Measurements from ENCODE around the gene MAP3K5. TPM values are rescaled to one million over a fixed set of nuclear protein-coding genes. Genes with fewer than 3 reads are reported as not detected.
"Not testable (repeated sequence)": the region's sequence is repeated elsewhere in the genome, so short reads cannot be mapped to it uniquely, and the experiment has no call there.

MAP3K5 gene
- total and polyA plus RNA-seq, 3 donors from 2014 or later, result 21.3 to 55.3 (median 46.1) TPM

DNA sequence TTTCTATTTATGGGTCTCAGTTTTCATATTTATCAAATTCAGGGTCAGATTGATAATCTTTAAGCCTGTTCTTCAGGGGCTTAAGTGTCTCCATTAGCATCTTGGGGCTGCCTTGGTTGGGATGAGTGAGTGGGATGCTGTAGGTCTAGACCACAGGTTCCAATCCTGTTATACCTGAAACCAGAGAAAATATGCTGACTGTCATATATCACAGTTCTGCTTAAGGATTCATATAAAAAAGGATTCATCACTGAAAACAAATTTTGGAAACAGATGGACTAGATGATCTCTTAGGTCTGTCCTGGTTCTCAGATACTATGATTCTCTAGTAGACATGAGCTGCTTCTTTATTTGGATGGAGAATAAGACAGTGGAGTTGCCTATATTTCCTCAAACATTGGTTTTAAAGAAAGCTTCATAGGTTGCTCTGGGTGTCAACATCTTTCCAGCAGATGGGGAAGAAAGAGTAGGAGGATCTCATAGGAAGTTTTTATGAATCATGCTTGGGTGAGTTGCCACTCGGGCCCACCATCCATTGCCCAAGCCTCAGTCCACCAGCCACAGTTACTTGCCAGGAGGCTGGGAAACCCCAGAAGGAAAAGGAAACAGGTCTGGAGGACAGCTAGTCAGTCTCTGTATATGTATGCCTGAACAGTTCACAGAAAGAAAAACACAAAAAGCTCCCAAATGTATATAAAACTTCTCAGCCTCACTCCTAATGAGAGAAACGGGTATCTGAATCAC is 199.2 kb downstream of the MAP3K5 start:
- Histone ChIP-seq H3K4me1 (no peaks in the 10 kb centered on the region), H3K27ac (no peak overlapping the region), H3K36me3 (ENCODE audit: low read depth, missing control alignments) (no peaks in the 10 kb centered on the region), H3K27me3 (no peaks in the 10 kb centered on the region), H3K9me3 (no peaks in the 10 kb centered on the region), H3K4me3 (no peak overlapping the region)
- DNase-seq, result no peak
- WGBS, 2 donors, result 67 to 84% methylated on average over 2 of the region's 2 CpGs
- intact Hi-C loops (cut with DNase I; ENCODE audit: low total_unique reads), result no loop called here
- TF ChIP-seq, protein P1, sequence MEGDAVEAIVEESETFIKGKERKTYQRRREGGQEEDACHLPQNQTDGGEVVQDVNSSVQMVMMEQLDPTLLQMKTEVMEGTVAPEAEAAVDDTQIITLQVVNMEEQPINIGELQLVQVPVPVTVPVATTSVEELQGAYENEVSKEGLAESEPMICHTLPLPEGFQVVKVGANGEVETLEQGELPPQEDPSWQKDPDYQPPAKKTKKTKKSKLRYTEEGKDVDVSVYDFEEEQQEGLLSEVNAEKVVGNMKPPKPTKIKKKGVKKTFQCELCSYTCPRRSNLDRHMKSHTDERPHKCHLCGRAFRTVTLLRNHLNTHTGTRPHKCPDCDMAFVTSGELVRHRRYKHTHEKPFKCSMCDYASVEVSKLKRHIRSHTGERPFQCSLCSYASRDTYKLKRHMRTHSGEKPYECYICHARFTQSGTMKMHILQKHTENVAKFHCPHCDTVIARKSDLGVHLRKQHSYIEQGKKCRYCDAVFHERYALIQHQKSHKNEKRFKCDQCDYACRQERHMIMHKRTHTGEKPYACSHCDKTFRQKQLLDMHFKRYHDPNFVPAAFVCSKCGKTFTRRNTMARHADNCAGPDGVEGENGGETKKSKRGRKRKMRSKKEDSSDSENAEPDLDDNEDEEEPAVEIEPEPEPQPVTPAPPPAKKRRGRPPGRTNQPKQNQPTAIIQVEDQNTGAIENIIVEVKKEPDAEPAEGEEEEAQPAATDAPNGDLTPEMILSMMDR (IDR thresholded peaks at IDR 0.05), result no peak

DNA sequence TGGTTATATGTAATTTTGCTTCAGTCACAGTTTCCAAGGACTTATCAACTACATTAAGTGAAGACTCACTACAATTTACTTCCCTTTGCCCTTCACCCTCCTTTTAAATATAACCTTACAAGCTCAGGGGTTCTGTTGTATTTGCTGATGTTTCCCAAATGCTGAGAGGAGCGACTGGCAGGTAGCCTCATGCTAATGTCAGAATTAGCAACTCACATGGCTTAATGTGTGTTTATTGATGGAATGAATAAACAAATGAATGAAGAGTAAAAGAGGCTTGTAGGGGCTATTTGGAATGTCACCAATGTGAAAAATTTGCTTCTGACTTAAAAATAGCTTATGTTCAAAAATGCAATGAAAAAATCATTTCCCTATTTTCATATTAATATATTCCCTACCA is 200.7 kb downstream of the MAP3K5 start:
- H3K4me1 ChIP-seq, result peaks cover 4% of the 10 kb centered on the region
- H3K9me3 ChIP-seq, result no peaks in the 10 kb centered on the region
- no peaks in the 10 kb centered on the region for H3K27me3 ChIP-seq
- no peak overlapping the region for H3K27ac ChIP-seq
- no peak overlapping the region for H3K4me3 ChIP-seq
- 87 to 88% methylated on average over 1 of the region's 1 CpG for WGBS, 2 donors
- DNase-seq, result no peak
- intact Hi-C loops (cut with DNase I; ENCODE audit: low total_unique reads), result no loop called here
- H3K36me3 ChIP-seq (ENCODE audit: low read depth, missing control alignments), result no peaks in the 10 kb centered on the region
- TF ChIP-seq POLR2A (IDR thresholded peaks at IDR 0.05), result no peak
- TF ChIP-seq, protein P1 (IDR thresholded peaks at IDR 0.05), result no peak

DNA sequence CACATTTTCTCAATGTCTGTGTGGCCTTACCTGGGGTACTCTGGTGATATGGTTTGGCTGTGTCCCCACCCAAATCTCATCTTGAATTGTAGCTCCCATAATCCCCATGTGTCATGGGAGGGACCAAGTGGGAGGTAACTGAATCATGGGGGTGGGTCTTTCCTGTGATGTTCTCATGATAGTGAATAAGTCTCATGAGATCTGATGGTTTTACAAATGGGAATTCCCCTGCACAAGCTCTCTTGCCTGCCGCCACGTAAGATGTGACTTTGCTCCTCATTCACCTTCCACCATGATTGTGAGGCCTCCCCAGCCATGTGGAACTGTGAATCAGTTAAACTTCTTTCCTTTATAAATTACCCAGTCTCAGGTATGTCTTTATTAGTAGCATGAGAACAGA is 201.4 kb downstream of the MAP3K5 start:
- H3K27ac ChIP-seq; H3K4me1 ChIP-seq; H3K9me3 ChIP-seq; H3K36me3 ChIP-seq (ENCODE audit: low read depth, missing control alignments); H3K27me3 ChIP-seq; intact Hi-C loops (cut with DNase I; ENCODE audit: low total_unique reads); DNase-seq; H3K4me3 ChIP-seq: not testable (repeated sequence)
- WGBS, 2 donors, result 97 to 100% methylated on average over 2 of the region's 2 CpGs

DNA sequence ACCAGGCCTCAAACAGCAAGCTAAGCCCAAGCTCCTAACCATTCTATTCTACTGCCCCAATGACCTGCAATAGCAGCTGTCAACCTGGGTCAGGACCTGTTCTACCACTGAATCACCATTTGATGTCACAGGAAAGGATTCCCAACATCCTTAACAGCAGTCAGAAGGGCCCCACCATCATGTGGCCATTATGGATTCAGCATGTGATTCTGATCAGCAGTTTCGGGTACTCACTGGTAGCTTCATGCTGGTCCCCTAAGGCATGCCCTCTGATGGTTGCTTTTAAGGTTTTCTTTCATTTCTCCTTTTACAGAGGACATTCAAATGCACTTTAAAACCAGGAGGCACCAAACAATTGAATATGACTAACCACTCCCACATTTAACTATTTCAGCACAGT is 204.8 kb downstream of the MAP3K5 start:
- TF ChIP-seq, protein P1 (IDR thresholded peaks at IDR 0.05), result no peak
- no peak for TF ChIP-seq POLR2A (IDR thresholded peaks at IDR 0.05)
- intact Hi-C loops (cut with DNase I; ENCODE audit: low total_unique reads), result no loop called here
- H3K4me1 ChIP-seq, result peaks cover 10% of the 10 kb centered on the region
- 86 to 95% methylated on average over 1 of the region's 1 CpG for WGBS, 2 donors
- no peak overlapping the region for H3K27ac ChIP-seq
- H3K27me3 ChIP-seq, result no peaks in the 10 kb centered on the region
- no peaks in the 10 kb centered on the region for H3K36me3 ChIP-seq (ENCODE audit: low read depth, missing control alignments)
- DNase-seq, result no peak
- no peak overlapping the region for H3K4me3 ChIP-seq
- no peaks in the 10 kb centered on the region for H3K9me3 ChIP-seq

DNA sequence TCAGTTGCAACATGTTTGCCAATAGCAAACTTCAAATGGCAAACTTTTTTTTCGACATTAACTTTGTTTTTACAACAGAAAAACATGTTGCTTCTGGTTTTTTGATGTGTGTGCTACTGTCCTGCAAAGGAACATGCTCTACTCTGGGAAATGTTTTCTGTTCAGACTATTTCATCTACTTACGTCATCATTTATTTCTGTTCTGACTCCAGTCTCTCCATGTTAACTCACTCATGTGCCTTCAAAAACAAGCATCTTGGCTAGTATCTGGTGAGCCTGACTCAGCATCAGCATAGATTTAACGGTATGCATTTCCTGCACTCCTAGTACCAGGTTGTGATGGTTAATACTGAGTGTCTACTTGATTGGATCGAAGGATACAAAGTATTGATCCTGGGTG is 206.0 kb downstream of the MAP3K5 start:
- Histone ChIP-seq H3K4me3 (no peak overlapping the region), H3K27ac (peak overlapping the region; percentile 70 to 74), H3K9me3 (no peaks in the 10 kb centered on the region), H3K36me3 (ENCODE audit: low read depth, missing control alignments) (no peaks in the 10 kb centered on the region), H3K27me3 (no peaks in the 10 kb centered on the region), H3K4me1 (peaks cover 10% of the 10 kb centered on the region)
- TF ChIP-seq, protein P1 (IDR thresholded peaks at IDR 0.05), result no peak
- TF ChIP-seq POLR2A (IDR thresholded peaks at IDR 0.05), result no peak
- no peak for DNase-seq
- intact Hi-C loops (cut with DNase I; ENCODE audit: low total_unique reads), result no loop called here
- WGBS, 2 donors, result 38 to 40% methylated on average over 4 of the region's 4 CpGs

DNA sequence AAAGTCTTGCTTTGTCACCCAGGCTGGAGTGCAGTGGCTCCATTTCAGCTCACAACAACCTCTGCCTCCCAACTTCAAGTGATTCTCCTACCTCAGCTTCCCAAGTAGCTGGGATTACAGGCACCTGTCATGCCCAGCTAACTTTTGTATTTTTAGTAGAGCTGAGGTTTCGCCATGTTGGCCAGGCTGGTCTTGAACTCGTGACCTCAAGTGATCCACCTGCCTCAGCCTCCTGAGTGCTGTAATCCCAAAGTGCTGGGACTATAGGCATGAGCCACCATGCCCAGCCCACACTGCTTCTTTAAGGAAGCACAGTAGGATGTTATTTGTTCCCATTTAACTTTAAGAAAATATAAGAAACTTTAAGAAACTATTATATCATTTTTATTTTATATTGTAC is 206.8 kb downstream of the MAP3K5 start:
- H3K36me3 ChIP-seq (ENCODE audit: low read depth, missing control alignments); intact Hi-C loops (cut with DNase I; ENCODE audit: low total_unique reads); H3K4me1 ChIP-seq; H3K27me3 ChIP-seq; H3K4me3 ChIP-seq; H3K9me3 ChIP-seq; DNase-seq: not testable (repeated sequence)
- WGBS, 2 donors, result 93 to 100% methylated on average over 2 of the region's 2 CpGs
- H3K27ac ChIP-seq, result peak overlapping the region in 1 of 2 donors; percentile 70

DNA sequence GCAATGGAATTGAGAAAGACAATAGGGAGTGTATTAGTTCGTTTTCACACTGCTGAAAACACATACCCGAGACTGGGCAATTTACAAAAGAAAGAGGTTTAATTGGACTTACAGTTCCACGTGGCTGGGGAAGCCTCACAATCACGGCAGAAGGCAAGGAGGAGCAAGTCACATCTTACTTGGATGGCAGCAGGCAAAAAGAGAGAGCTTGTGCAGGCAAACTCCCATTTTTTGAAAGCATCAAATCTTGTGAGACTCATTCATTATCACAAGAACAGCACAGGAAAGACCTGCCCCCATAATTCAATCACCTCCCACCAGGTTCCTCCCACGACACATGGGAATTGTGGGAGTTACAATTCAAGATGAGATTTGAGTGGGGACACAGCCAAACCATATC is 208.0 kb downstream of the MAP3K5 start:
- intact Hi-C loops (cut with DNase I; ENCODE audit: low total_unique reads); H3K36me3 ChIP-seq (ENCODE audit: low read depth, missing control alignments); H3K4me1 ChIP-seq; H3K27me3 ChIP-seq; DNase-seq; H3K4me3 ChIP-seq; H3K9me3 ChIP-seq; H3K27ac ChIP-seq: not testable (repeated sequence)
- WGBS, 2 donors, result 81 to 86% methylated on average over 5 of the region's 5 CpGs
